Activated CD8-positive, alpha-beta memory T cell treated with anti-CD3 and anti-CD28 coated beads for 4 hours (primary cell): ENCODE data around the gene ZNF8.
A peak's percentile ranks its signal among the peaks of the same experiment; 100 is the strongest.
"Not testable (repeated sequence)": the region's sequence is repeated elsewhere in the genome, so short reads cannot be mapped to it uniquely, and the experiment has no call there.

Experiments
- DNase-seq, 2 donors: peaks; one replicate each; pipeline ENCODE4 v3.0.0-alpha.2; 2020; ENCODE audit warnings: low read depth in 2 of 2

The ZNF8 gene

DNA sequence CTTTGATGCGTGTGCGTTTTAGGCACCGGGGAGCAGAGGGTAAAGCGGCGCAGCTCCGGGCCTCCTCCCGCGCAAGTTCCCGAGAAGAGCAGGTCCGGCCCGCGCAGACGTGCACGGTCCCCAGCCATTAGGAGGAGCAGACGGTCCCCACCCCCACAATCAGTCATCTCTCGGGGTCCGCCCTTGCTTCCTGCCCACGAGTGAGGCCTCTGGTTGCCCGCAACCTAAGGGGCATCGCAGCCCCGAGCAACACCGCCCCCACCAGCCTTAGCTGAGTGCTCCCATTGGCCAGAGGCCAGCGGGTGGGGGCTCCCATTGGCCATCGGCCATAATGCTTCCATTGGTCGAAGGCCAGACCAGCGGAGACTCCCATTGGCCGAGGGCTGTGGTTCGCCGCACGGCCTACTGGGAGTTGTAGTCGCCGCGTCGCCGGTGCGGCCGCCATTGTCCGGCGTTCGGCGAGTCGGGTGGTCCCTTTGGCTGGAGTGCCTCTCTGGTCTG lies at the start of gene ZNF8:
Gene ZNF8 (plus strand): TSS at position 415 of the 501 bp plus-strand sequence. CDS start 127 bp downstream, outside the sequence.
- peak; percentile 97 for DNase-seq

DNA sequence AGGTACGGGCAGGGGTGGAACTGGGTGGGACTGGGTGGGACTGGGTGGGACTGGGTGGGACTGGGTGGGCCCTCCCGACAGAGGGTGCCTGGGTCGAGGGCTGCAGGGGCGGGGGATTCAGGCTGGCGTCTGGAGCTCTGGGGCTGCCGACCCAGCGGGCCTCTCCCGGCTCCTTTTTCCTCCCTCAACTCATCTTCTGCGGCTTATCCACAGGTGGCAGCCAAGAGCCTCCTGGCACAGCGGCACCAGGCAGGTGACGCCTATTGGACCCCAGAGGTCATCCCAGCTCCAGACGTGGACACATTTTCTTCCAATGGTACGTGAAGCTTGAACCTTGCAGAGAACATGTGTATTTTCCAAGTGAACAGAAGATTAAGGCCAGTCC lies 49.5 kb upstream of the ZNF8 start:
- no peak for DNase-seq

DNA sequence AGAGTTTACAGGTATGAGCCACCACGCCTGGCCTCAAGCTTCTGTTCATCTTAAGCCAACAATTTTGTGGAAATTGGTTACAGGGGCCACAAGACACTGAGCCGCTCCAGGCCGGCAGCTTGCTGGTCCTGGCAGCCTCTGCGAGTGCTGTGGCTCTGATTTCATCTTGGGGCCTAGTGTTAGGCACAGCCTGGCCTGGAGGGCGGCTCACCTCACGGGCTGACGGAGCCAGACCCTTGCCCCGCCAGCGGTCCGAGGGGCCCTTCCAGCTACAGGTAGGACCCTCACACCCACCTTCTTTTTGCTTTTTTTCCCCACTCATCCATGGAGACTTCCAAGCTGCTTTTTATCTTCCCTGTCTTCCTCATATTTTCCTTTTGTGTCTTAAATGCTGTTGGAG lies 41.4 kb upstream of the ZNF8 start:
- DNase-seq: no peak

DNA sequence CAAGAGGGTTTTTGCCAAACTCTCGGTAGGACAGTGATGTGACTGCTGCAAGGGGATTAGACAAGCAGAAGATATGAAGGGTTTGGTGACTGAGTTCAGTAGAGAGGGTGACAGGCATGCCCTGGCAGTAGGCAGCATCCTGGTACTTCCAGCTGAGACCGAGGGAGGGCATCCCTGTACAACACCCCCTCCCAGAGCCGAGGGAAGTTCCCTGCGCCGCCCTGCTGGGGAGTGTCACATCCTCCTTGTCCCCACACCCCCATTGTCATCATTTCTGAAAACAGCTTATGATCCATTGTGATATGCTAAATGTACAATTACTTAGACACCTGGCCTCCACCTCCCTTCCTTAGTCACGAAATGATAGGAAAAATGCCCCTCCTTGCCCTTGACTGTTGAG lies 35.4 kb upstream of the ZNF8 start:
- no peak for DNase-seq

DNA sequence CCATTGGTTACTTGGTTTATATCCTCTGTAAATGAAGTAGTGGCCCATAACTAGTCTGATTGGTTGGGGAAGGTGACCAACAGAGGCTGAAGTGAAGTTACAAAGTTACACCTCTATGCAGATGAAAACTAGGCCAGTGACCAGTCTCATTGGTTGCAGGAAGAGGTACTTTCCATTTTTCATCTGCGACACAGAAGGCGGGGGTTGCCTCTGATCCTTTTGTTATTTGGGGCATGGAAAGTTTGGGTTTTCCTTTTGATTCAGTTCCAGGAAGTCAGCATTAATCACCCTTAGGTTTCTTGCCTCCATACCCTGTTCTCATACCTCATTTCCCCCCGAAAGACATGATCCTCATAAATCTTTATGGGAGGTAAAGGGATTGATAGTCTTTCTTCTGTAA lies 29.9 kb upstream of the ZNF8 start:
- no peak for DNase-seq

DNA sequence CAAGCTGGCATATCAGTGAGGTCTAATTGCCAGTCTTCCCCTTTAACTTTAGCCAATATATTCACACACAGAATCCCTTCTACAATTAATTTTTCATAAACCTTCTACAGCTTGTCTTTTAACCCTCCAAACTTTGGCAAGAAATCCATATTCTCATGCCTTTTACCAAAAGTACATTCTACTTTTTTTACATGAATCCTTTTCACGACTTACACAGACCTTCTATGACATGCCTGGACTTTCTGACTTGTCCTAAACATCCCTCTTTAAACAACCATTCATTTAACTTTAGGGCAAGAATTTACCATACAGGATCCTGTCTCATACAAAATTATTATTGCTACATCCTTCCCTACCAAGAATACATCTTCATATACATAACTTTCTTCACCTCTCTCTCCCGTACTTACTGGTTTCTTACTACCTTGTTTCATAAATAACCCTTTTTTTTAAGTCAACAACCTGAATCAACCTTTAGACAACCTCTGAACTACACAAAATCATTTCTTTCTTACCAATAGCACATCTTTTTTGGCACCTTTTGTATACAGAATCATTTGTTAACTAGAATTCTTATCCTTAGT lies 26.6 kb upstream of the ZNF8 start:
- no peak for DNase-seq

DNA sequence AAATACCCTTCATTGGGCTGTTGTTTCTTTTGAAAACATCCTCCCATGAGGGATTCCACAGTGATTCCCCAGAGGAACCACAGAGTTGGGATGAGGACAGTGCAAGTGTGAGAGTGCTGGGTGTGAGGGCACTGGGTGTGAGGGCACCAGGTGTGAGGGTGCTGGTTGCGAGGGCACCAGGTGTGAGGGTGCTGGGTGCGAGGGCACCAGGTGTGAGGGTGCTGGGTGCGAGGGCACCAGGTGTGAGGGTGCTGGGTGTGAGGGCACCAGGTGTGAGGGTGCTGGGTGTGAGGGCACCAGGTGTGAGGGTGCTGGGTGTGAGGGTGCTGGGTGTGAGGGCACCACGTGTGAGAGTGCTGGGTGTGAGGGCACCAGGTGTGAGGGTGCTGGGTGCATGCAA lies 20.5 kb upstream of the ZNF8 start:
- DNase-seq: not testable (repeated sequence)

DNA sequence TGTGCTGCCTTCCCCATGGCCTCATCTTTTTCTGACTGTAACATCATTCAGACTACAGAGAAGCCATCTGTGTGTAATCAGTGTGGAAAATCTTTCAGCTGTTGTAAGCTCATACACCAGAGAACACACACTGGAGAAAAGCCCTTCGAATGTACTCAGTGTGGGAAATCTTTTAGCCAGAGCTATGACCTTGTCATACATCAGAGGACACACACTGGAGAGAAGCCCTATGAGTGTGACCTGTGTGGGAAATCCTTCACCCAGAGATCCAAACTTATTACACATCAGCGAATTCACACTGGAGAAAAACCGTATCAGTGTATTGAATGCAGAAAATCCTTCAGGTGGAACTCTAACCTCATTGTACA lies 17.2 kb upstream of the ZNF8 start:
- DNase-seq: no peak

DNA sequence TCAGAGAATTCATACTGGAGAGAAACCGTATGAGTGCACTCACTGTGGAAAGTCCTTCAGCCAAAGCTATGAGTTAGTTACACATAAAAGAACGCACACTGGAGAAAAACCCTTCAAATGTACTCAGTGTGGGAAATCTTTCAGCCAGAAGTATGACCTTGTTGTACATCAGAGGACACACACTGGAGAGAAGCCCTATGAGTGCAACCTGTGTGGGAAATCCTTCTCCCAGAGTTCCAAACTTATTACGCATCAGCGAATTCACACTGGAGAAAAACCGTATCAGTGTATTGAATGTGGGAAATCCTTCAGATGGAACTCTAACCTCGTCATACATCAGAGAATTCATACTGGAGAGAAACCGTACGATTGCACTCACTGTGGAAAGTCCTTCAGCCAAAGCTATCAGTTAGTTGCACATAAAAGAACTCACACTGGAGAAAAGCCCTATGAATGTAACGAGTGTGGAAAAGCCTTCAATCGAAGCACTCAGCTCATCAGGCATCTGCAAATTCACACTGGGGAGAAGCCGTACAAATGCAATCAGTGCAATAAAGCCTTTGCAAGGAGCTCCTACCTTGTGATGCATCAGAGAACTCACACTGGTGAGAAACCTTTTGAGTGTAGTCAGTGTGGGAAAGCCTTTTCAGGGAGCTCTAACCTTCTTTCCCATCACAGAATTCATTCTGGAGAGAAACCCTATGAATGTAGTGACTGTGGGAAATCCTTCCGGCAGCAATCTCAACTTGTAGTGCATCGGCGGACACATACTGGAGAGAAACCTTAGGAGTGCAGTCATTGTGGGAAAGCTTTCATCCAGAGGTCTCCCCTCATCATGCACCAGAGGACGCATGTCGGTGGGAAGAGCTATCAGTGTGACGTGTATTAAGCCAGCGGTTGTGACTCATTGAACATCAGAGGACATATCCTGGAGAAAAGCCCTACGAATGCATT lies 16.5 kb upstream of the ZNF8 start:
- DNase-seq: no peak

DNA sequence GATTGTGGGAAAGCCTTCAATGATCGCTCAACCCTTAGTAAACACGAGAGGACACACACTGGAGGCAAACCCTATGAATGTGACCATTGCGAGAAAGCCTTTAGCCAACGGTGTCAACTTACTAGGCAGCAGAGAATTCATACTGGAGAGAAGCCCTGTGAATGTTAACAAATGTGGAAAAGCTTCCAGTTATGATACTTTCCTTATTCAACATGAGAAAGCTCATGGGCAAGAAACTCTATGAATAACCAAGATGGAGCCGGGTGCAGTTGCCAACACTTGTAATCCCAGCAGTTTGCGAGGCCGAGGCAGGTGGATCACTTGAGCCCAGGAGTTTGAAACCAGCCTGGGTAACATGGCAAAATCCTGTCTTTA lies 15.8 kb upstream of the ZNF8 start:
- DNase-seq: no peak

DNA sequence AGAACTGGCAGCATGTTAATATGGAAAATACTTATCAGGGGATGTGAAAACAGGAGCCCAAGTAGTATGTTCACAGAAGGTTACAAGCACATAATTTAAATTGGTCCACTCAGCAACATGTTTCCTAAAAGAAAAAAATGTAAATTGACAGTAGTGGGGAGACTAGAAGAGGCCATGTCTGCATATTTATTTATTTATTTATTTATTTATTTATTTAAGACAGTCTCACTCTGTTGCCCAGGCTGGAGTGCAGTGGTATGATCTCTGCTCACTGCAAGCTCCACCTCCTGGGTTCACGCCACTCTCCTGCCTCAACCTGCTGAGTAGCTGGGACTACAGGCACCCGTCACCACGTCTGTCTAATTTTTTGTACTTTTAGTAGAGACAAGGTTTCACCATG lies 13.7 kb upstream of the ZNF8 start:
- no peak for DNase-seq

DNA sequence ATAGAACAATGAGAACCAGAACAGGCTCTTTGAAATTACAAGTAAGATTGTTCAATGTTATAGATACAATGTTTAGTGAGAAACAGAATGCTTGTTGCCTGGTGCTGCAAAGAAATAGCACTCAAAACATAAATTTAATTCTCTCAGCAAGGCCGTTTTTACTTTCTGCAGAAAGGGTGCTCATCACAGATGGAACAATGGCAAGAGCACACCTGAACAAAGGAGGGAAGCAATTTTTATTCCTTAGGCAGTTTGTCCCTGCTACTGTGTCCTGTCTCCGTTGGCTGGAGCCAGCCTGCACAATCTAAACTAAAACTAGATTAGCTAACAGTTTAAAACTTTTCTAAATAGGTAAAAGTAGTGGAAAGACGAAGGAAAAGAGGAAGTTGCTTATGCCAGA lies 10.4 kb upstream of the ZNF8 start:
- no peak for DNase-seq

DNA sequence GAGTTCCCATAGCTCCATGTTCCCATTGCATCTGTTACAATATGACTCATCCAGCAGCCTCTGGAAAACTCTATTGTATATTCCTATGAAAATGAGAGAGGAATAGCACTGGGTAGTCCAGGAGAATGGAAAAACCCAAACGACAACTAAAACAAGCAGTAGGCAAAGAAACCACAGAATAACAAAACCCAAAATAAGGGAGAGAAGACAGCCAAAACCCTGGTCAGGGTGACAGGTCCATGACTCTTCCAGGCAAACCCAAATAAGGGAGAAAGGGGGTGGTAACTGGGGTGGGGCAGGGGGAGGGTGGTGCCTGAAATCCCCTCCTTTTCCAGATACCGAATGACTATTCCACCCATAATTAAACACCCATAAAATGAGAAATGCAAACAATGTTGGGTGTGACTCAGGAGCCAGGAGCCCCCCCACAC lies 4.0 kb upstream of the ZNF8 start:
- DNase-seq: no peak

DNA sequence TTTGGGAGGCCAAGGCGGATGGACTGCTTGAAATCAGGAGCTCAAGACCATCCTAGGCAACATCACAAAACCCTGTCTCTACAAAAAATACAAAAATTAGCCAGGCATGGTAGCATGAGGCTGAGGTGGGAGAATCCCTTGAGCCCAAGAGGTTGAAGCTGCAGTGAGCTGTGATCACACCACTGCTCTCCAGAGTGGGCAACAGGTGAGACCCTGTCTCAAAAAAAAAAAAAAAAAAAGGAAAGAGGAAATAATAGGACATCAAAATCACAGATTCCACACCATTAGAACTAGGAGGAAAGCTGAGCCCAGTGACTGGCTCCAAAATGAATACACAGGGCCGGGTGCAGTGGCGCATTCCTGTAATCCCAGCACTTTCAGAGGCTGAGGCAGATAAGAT lies 3.2 kb upstream of the ZNF8 start:
- DNase-seq: no peak

DNA sequence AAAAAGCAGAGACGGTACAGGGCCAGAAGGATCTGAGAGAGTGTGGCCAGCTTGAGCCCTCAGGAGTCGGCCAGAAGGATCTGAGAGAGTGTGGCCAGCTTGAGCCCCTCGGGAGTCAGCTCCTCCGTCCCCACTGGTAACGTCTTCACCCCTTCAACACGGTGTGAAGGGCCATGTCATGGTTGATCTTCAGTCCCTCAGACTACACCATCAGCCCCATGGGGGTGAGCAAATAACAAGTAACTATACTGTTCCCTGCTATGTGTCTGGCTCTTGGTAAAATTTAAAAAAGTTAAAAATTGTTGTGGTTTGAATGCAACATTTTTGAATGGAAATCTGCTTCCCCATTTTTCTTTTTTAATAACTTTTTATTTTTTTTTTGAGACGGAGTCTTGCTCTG lies 1.6 kb upstream of the ZNF8 start:
- DNase-seq: no peak

DNA sequence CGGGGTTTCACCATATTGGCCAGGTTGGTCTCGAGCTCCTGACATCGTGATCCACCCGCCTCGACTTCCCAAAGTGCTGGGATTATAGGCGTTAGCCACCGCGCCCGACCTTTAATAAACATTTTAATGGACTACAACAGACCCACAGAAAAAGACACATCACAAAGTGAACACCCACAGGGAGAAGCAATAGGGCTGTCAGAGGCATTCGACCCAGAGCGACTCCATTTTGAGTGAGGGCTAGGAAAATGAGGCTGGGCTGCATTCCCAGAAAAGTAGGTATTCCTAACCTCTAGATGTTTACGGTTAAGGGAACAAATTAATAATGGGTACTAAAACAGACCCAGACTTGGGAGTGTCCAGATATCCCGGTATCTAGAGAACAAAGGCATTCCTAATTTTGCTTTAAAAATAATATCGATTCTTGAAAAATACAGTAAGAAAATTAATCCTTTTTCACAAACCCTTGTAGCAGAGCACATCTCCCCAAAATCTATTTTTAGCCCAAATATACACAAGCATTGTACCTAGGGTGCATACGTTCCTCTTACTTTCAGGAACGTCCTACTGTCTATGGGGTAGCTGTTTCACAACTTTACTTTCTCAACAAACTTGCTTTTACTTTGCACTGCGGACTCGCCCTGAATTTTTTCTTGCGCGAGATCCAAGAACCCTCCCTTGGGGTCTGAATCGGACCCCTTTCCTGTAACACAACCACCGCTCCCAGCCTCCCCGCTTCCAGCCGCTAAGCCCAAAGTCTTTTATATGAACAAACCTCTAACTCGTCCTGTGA lies 811 bp upstream of the ZNF8 start:
- no peak for DNase-seq

DNA sequence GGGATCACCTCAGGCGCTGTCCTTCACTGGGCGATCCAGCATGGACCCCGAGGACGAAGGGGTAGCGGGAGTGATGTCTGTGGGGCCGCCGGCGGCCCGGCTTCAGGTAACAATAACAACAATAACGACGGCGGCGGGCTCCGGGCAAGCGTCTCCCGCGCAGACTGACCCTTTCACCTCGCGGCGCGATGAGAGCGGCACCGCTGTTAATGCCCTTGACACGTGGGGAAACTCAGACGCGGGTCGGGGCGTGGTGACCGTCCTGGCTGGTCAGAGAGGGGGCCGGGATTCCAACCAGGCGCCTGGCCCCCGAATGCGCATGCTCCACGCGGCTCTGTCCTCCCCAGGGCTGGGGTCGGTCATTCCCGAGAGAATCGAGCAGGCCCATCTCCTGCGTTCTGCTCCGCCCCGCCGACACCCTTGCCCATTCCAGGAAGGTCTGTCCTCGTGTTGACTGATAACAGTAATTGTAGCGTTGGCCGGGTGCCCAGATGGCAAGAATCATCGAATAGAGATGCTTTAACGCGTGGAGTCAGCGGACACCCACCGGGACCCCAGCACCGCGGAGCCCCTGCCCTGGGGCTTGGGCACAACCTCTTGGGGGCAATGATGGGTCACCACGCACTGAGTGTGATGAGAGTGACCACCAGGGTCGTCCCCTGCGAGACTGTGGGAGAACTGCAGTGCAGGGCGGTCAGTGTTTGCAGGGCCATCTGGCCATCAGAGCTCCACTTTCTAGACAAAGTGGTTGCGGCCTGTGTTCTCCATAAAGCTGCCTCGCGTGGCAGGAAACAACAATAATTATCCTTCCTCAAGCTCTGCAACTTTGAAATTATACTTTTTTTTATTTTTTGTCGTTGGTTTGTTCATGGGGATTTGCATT lies 528 bp downstream of the ZNF8 start:
- peak in 1 of 2 donors; percentile 17 for DNase-seq

DNA sequence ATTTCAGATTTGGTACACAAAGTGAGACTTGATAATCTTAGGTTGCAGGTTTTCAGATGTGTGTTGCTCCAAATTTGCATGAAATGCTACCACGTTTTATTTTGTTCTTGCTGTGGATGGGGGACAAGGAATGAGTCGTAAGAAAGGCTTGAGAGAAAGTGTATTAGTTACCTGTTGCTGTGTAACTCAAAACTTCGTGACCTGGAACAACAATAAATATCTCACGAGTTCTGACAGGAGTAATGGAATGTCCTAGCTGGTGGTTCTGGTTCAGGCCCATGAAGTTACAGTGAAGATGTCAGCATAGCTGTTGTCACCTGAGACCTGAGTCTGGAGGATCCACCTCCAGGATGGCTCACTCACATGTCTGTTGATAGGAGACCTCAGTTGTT lies 1.2 kb downstream of the ZNF8 start:
- DNase-seq: no peak

DNA sequence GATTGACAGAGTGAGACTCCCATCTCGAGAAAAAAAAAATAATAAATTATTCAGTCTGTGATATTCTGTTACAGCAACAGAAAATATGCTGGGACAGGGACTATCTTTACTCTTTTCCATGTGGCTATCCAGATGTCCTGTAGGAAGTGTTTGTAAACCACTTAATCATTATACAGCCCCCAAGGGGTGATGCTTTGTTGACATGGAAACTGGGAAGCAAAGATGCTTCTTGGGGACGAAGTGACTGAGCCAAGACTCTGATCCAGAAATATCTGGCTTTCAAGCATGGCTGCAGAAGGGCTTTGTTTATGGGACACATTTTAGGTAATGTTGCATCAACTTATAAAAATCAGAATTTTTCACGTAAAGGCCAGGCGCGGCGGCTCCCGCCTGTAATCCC lies 5.4 kb downstream of the ZNF8 start:
- no peak for DNase-seq

DNA sequence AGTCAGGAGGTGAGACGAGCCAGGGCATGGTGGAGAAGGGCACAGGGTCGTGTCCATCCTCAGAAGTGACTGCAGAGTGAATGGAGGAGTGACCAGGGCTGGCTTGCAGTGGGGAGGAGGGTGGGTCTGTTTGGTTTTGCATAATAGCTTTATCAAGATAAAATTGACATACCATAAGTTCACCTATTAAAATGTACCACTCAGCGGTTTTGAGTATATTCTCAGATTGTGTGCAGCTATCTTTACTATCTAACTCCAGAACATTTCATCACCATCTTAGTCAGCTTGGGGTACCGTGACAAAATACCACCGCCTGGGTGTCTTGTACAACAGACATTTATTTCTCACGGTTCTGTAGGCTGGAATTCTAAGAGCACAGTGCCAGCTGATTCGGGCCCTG lies 13.2 kb downstream of the ZNF8 start:
- no peak for DNase-seq

DNA sequence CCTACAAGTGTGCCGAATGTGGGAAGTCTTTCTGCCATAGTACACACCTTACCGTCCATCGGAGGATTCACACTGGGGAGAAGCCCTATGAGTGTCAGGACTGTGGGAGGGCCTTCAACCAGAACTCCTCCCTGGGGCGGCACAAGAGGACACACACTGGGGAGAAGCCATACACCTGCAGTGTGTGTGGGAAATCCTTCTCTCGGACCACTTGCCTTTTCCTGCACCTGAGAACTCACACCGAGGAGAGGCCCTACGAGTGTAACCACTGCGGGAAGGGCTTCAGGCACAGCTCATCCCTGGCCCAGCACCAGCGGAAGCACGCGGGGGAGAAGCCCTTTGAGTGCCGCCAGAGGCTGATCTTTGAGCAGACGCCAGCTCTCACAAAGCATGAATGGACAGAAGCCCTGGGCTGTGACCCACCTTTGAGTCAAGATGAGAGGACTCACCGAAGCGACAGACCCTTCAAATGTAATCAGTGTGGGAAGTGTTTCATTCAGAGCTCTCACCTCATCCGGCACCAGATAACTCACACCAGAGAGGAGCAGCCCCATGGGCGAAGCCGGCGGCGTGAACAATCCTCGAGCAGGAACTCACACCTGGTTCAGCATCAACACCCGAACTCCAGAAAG lies 16.1 kb downstream of the ZNF8 start:
- DNase-seq: no peak
